Loucy (cell line): ENCODE data around the gene GPC5.

Experiments
- H2AFZ ChIP-seq: fragments of 200-600 bp; sonication (generic); 2 replicates; pipeline ENCODE4 v1.6.0; 2016; ENCODE audit warnings: antibody characterized with exemption, mild to moderate bottlenecking, low read length, moderate library complexity
- H3F3A ChIP-seq: fragments of 200-600 bp; 2 replicates; pipeline ENCODE4 v1.6.0; 2016; ENCODE audit warnings: antibody characterized with exemption, low read depth, mild to moderate bottlenecking
- H3K27me3 ChIP-seq: fragments of 200-600 bp; sonication (generic); 2 replicates; pipeline ENCODE4 v1.6.1; 2014; ENCODE audit warnings: low read length, mild to moderate bottlenecking; ENCODE audit not compliant: insufficient read depth, poor library complexity, severe bottlenecking
- H3K36me3 ChIP-seq: fragments of 200-600 bp; sonication (generic); 2 replicates; pipeline ENCODE4 v1.6.1; 2016; ENCODE audit warnings: low read length; ENCODE audit not compliant: insufficient read depth
- H3K4me1 ChIP-seq: fragments of 200-600 bp; sonication (generic); 2 replicates; pipeline ENCODE4 v1.5.1; 2014; ENCODE audit warnings: low read length, mild to moderate bottlenecking; ENCODE audit not compliant: insufficient read depth, poor library complexity, severe bottlenecking
- H3K4me2 ChIP-seq: fragments of 200-600 bp; sonication (generic); 2 replicates; pipeline ENCODE4 v1.6.0; 2014; ENCODE audit warnings: antibody characterized with exemption, low read length, low read depth, mild to moderate bottlenecking; ENCODE audit not compliant: poor library complexity, severe bottlenecking
- H3K4me3 ChIP-seq: fragments of 200-600 bp; sonication (generic); 2 replicates; pipeline ENCODE4 v1.5.1; 2014; ENCODE audit warnings: low read length, mild to moderate bottlenecking, mixed read lengths; ENCODE audit not compliant: poor library complexity, severe bottlenecking
- H3K79me2 ChIP-seq: fragments of 200-600 bp; sonication (generic); 2 replicates; pipeline ENCODE4 v1.6.1; 2014; ENCODE audit warnings: low read length; ENCODE audit not compliant: insufficient read depth
- H3K9ac ChIP-seq: fragments of 200-600 bp; sonication (generic); 2 replicates; pipeline ENCODE4 v1.6.0; 2014; ENCODE audit warnings: mild to moderate bottlenecking, low read depth, low read length, moderate library complexity; ENCODE audit not compliant: poor library complexity, severe bottlenecking
- H3K9me2 ChIP-seq: fragments of 200-600 bp; sonication (generic); replicated peaks from 2 replicates; pipeline ENCODE4 v1.6.1; 2016; ENCODE audit warnings: low read depth, low read length, mixed read lengths
- H3K9me3 ChIP-seq: fragments of 200-600 bp; sonication (generic); 2 replicates; pipeline ENCODE4 v1.6.1; 2014; ENCODE audit warnings: mild to moderate bottlenecking, antibody characterized with exemption, low read length, low read depth; ENCODE audit not compliant: insufficient read depth
- H4K20me1 ChIP-seq: fragments of 200-600 bp; sonication (generic); 2 replicates; pipeline ENCODE4 v1.6.0; 2014; ENCODE audit warnings: antibody characterized with exemption, low read length, mild to moderate bottlenecking; ENCODE audit not compliant: insufficient read depth, poor library complexity, severe bottlenecking
- EZH2phosphoT487 ChIP-seq: fragments of 200-600 bp; IDR thresholded peaks from 2 replicates; pipeline ENCODE4 v1.6.1; 2018; ENCODE audit warnings: antibody characterized with exemption, mild to moderate bottlenecking, moderate library complexity, borderline replicate concordance
- TF ChIP-seq, protein P1 (sequence below): fragments of 200-600 bp; sonication (generic); conservative IDR thresholded peaks from 2 replicates; pipeline ENCODE4 v1.5.1; 2014; ENCODE audit warnings: mild to moderate bottlenecking, antibody characterized with exemption, low read length

Gene GPC5

DNA sequence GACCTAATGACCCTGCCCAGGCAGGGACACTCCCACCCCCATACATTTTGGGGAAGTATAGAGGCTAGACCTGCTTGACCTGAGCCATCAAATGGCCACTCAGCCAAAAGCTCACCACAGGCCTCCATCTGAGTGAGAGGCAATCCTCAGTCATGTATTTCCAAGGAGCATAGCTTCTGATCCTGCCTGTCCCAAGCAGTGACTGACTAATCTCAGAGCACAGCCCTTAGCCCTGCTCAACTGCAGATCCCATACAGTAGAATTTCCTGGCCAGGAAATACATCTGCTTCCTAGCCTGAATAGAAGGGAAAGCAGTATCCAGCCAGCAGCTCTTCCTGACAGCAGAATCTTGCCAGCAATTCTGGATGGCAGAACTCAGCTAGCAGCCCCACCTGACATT is 947.6 kb downstream of the GPC5 start:
- Histone ChIP-seq H3K27me3 (no peaks in the 10 kb centered on the region), H4K20me1 (no peaks in the 10 kb centered on the region), H3K4me3 (no peak overlapping the region), H3K9ac (no peak overlapping the region), H3K36me3 (no peaks in the 10 kb centered on the region), H3K9me2 (no peaks in the 10 kb centered on the region), H3F3A (no peaks in the 10 kb centered on the region), H3K4me1 (no peaks in the 10 kb centered on the region), H3K4me2 (no peak overlapping the region), H3K9me3 (no peaks in the 10 kb centered on the region), H3K79me2 (no peaks in the 10 kb centered on the region), H2AFZ (no peak overlapping the region)
- TF ChIP-seq EZH2phosphoT487, result no peak
- TF ChIP-seq, protein P1, sequence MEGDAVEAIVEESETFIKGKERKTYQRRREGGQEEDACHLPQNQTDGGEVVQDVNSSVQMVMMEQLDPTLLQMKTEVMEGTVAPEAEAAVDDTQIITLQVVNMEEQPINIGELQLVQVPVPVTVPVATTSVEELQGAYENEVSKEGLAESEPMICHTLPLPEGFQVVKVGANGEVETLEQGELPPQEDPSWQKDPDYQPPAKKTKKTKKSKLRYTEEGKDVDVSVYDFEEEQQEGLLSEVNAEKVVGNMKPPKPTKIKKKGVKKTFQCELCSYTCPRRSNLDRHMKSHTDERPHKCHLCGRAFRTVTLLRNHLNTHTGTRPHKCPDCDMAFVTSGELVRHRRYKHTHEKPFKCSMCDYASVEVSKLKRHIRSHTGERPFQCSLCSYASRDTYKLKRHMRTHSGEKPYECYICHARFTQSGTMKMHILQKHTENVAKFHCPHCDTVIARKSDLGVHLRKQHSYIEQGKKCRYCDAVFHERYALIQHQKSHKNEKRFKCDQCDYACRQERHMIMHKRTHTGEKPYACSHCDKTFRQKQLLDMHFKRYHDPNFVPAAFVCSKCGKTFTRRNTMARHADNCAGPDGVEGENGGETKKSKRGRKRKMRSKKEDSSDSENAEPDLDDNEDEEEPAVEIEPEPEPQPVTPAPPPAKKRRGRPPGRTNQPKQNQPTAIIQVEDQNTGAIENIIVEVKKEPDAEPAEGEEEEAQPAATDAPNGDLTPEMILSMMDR, result no peak

DNA sequence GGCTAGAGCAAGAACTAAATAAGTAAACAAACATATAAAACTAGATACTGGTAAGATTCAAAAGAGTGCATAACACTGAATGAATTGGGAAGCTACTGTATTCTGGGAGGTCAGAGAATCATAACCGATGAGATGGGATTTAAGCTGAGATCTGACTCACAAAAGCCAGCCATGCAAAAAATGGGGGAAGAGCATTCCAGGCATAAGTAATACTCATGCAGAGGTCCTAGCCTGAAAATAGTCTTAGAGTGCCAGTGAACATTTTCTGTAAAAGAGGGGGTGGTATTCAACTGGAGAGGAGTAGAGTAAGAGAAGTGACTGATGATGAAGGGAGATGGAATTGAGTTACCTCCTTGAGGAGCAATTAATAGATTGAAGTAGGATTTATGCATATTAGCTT is 956.2 kb downstream of the GPC5 start:
- TF ChIP-seq, protein P1, result no peak
- no peak for TF ChIP-seq EZH2phosphoT487
- no peak overlapping the region for H3K4me3 ChIP-seq
- H4K20me1 ChIP-seq, result no peaks in the 10 kb centered on the region
- H3K79me2 ChIP-seq, result no peaks in the 10 kb centered on the region
- H3K4me1 ChIP-seq, result no peaks in the 10 kb centered on the region
- H2AFZ ChIP-seq, result no peak overlapping the region
- H3K36me3 ChIP-seq, result no peaks in the 10 kb centered on the region
- H3K9ac ChIP-seq, result no peak overlapping the region
- no peak overlapping the region for H3K4me2 ChIP-seq
- H3K9me2 ChIP-seq, result no peaks in the 10 kb centered on the region
- no peaks in the 10 kb centered on the region for H3F3A ChIP-seq
- H3K27me3 ChIP-seq, result no peaks in the 10 kb centered on the region
- H3K9me3 ChIP-seq, result no peaks in the 10 kb centered on the region

DNA sequence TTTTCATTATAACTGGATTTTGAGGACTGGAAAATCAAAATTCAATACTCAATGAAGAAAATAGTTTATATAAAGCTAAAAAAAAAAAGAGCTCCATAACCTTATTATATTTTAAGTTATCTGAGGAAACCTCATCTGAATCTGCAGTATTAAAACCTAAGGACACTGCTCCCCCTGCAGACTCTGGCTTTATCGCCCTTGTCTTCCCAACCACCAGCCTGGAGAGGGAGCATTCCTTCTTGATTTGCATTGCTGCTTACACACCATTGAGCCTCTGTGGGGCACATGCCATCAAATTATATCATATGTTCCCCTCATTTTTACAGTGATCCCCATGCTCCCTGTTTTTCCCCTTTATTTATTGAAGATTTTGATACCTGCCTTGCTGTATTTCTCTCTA is 956.8 kb downstream of the GPC5 start:
- Histone ChIP-seq H3K4me1 (no peaks in the 10 kb centered on the region), H3K9me2 (no peaks in the 10 kb centered on the region), H3F3A (no peaks in the 10 kb centered on the region), H3K4me3 (no peak overlapping the region), H3K27me3 (no peaks in the 10 kb centered on the region), H3K4me2 (no peak overlapping the region), H3K36me3 (no peaks in the 10 kb centered on the region), H3K79me2 (no peaks in the 10 kb centered on the region), H4K20me1 (no peaks in the 10 kb centered on the region), H3K9ac (no peak overlapping the region), H3K9me3 (no peaks in the 10 kb centered on the region), H2AFZ (no peak overlapping the region)
- no peak for TF ChIP-seq EZH2phosphoT487
- TF ChIP-seq, protein P1, result no peak
